Stimulated activated CD8-positive, alpha-beta memory T cell treated with anti-CD3 and anti-CD28 coated beads, Interleukin-15, amount 100 ng/mL, for 48 hours (primary cell): ENCODE data around the gene SLC39A11.

Experiments
- DNase-seq, 2 donors: peaks; one replicate each; pipeline ENCODE4 v3.0.0-alpha.2; 2020; ENCODE audit warnings: low read depth in 2 of 2

The SLC39A11 gene

DNA sequence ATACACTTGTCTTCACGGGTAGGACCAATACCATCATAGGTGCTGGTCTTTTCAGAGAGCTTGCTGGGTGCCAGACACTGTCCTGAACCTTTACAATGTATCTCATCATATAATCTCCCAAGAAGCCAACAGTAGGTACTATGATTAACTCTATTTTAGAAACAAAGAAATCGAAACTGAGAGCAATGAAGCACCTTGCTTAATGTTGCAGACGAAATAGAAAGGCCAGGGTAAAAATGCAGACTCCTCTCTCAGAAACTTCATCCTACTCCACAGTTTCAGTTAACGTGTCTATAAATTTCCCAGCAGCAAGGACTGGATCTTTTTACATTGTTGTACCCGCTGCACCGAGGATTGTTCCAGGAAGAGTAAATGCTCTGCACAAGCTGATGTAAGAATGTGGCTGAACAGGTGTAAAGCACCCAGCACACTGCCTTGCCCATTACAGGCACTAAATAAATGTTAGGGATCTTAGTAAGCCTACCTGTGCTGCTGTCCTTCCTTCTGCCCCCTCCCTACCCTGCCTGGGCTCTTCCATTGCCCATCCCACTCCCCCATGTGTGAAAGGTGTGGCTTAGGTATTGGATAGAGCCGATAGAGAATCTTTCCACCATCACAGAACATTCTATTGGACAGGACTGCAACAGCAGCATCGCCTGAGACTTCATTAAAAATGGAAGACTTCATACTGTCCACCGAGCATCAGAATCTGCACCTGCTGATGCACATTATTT is 495.0 kb downstream of the SLC39A11 start:
- DNase-seq, result no peak
